Activated T-helper 2 cell treated with anti-CD3 and anti-CD28 coated beads, Interferon-gamma antibody, Interleukin-2, Interleukin-4, amounts not matched to agents 10 μg/mL and 5 μg/mL and 100 μg/mL, durations not matched to agents 14 hours and 24 hours and 36 hours (primary cell): ENCODE measurements around the gene AFMID. TPM values are rescaled to one million over a fixed set of nuclear protein-coding genes. Genes with fewer than 3 reads are reported as not detected.

Experiments
- DNase-seq: peaks from one replicate; pipeline ENCODE4 v3.0.0; 2021; ENCODE audit warnings: low spot score
- H3K27ac Mint-ChIP-seq: one replicate; pipeline ENCODE4 v1.8.0; 2021; ENCODE audit warnings: mixed read lengths
- H3K27me3 Mint-ChIP-seq: one replicate; pipeline ENCODE4 v1.8.0; 2021; ENCODE audit warnings: low read depth, mixed read lengths
- H3K36me3 Mint-ChIP-seq: one replicate; pipeline ENCODE4 v1.8.0; 2021; ENCODE audit warnings: low read depth, mixed read lengths
- H3K4me1 Mint-ChIP-seq: one replicate; pipeline ENCODE4 v1.8.0; 2021; ENCODE audit warnings: low read depth, mixed read lengths
- H3K4me3 Mint-ChIP-seq: one replicate; pipeline ENCODE4 v1.8.0; 2021; ENCODE audit warnings: low read depth, mild to moderate bottlenecking, moderate library complexity, mixed read lengths
- H3K9me3 Mint-ChIP-seq: one replicate; pipeline ENCODE4 v1.8.0; 2021; ENCODE audit warnings: mixed read lengths
- intact Hi-C: fragments of 100-400 bp; cut with micrococcal nuclease; formaldehyde crosslinking; loops from one replicate; pipeline ENCODE4 v1.15.1; 2023
- total RNA-seq: library from RNA; stranded (reverse); gene quantifications from 2 replicates; pipeline ENCODE4 v1.2.3, GENCODE V29; 2022

AFMID gene
- total RNA-seq, 1 donor from 2014 or later = 27.8 TPM

DNA sequence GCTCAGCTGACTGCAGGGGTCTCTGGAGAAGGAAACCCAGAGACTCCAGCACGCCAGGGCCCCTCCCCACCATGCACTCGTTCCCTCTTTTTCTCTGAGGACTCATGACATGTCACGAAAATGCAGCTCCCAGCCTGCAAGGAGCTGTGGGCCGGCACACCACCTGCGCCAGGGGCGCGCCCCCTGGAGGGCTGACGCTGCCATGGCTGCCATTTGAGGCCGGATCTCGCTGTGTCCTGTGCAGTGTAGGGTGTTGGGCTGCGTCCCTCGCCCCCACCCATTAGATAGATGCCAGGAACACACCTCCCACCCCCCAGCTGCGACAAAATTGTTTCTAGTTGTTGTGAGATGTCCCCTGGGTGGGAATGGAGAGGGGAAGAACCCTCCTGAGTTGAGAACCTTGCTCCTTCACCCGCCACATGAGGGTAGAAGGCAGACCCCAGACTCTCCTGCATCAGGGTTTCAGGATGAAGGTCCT lies 10.6 kb upstream of the AFMID start:
- Mint-ChIP-seq H3K4me3 (no peak overlapping the region), H3K27me3 (no peaks in the 10 kb centered on the region), H3K4me1 (peaks cover 38% of the 10 kb centered on the region), H3K27ac (no peak overlapping the region), H3K9me3 (no peaks in the 10 kb centered on the region), H3K36me3 (peaks cover 56% of the 10 kb centered on the region)
- intact Hi-C loops = loop anchor here (2.0 to 5.0 kb wide), 3 partner anchors 44 to 92 kb away; partner anchors contain the start of gene TMC8
- peak; percentile 72 for DNase-seq

DNA sequence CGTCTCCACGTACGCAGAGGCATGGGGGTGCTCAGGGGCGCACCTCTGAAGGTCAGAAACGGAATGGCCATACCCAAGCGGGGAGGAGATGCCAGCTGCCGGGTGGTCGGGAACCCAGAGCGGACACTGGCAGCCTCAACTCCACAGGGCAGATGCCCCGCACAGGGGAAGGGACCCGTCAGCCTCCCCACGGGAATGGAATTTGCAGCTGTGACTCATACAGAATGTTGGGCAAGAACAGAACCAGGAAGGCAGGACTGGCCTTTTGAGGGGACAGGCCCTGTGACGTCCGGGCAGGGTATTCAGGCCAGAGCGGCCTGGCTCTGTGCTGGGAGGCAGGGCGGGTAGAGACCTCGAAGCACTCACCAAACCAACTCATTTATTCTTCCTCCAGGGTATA lies 7.8 kb upstream of the AFMID start:
- no peak for DNase-seq
- Mint-ChIP-seq H3K9me3 (no peaks in the 10 kb centered on the region), H3K27me3 (no peaks in the 10 kb centered on the region), H3K4me3 (no peak overlapping the region), H3K36me3 (peaks cover 45% of the 10 kb centered on the region), H3K4me1 (peaks cover 21% of the 10 kb centered on the region), H3K27ac (no peak overlapping the region)
- intact Hi-C loops = loop anchor here (5.0 kb wide), 1 partner anchor 47 kb away; the partner anchor contains the start of gene TMC8

DNA sequence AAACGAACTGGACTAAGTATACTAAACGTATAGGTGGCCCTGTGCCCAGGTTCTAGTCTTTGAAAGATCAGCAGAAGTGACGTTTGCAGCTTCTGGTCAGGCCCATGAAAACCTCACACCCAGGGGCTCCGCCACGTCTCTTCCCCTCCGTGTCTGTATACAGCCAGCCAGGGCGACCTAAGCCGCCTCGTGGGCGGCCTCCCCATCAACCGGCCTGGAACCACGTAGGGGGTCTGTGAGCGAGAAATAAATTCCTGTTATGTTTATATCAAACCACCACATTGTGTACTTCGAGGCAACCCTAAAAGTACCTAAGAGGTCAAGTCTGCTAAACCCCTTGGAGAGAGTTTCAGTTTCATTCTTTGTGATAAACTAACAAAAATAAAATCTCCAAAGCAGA lies 7.1 kb upstream of the AFMID start:
- intact Hi-C loops = no loop called here
- Mint-ChIP-seq H3K4me3 (no peak overlapping the region), H3K36me3 (peaks cover 47% of the 10 kb centered on the region), H3K4me1 (peaks cover 26% of the 10 kb centered on the region), H3K27ac (peak overlapping the region; percentile 43), H3K27me3 (no peaks in the 10 kb centered on the region), H3K9me3 (no peaks in the 10 kb centered on the region)
- no peak for DNase-seq

DNA sequence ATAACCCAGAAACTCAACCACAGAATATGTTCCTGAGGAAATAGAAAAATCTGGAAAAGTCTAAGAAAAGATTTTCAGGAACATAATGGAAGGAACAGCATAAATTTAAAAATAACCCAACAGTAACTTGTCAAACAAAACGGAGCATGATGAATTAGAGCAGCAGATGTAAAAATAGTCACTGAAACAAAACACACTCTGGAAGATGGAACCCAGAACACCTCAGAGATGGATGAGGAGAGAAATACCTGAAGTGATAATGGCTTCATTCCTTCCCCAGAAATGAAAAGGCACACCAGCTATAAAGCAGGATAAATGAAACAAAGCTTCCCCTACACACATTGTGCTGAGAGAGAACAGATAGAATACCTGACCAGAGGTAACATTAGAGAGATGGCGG lies 6.7 kb upstream of the AFMID start:
- peak overlapping the region; percentile 43 for H3K27ac Mint-ChIP-seq
- no peaks in the 10 kb centered on the region for H3K9me3 Mint-ChIP-seq
- H3K4me1 Mint-ChIP-seq = peaks cover 30% of the 10 kb centered on the region
- H3K4me3 Mint-ChIP-seq = no peak overlapping the region
- intact Hi-C loops = no loop called here
- DNase-seq = no peak
- H3K27me3 Mint-ChIP-seq = no peaks in the 10 kb centered on the region
- H3K36me3 Mint-ChIP-seq = peaks cover 48% of the 10 kb centered on the region

DNA sequence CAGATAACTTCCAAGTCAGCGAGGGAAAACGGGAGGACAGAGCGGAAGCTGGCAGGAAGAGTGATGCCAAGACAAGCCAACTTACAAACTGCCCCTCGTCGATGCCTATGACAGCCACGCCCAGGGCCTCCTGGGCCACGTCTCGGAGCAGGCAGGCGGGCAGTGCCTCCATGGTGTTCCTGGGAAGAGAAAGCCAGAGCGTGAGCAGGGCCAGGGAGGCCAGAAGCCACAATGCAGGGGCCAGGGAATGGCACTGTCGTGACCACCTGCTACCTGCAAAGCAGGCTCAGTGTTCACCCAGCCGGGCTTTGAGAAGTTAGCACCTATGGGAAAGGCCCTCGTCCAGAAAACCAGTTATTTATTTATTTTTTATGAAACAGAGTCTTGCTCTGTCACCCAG lies 4.7 kb upstream of the AFMID start:
- H3K27ac Mint-ChIP-seq = no peak overlapping the region
- no peak for DNase-seq
- H3K9me3 Mint-ChIP-seq = no peaks in the 10 kb centered on the region
- no peak overlapping the region for H3K4me3 Mint-ChIP-seq
- peaks cover 30% of the 10 kb centered on the region for H3K4me1 Mint-ChIP-seq
- intact Hi-C loops = no loop called here
- H3K36me3 Mint-ChIP-seq = peaks cover 51% of the 10 kb centered on the region
- no peaks in the 10 kb centered on the region for H3K27me3 Mint-ChIP-seq

DNA sequence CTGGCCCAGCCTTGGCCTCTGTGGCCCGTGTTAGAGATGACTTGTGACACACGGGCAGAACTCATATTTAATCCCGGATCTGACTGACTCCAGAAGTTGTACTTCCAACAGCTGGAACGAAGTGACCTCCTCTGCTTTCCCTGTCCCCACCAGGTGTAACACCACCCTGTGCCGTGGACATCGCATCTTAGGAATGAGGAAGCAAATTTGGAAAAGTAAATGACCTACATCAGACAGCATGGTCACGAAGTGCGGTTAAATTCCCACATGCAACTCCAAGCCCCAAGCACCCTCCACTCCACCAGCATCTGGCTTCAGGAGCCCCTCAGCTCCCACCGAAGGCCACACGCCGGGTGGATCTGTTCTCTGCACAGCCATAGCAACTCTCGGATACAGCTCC lies 3.2 kb upstream of the AFMID start:
- Mint-ChIP-seq H3K4me1 (peaks cover 33% of the 10 kb centered on the region), H3K27ac (no peak overlapping the region), H3K27me3 (no peaks in the 10 kb centered on the region), H3K9me3 (no peaks in the 10 kb centered on the region), H3K4me3 (no peak overlapping the region), H3K36me3 (peaks cover 46% of the 10 kb centered on the region)
- intact Hi-C loops = no loop called here
- no peak for DNase-seq

DNA sequence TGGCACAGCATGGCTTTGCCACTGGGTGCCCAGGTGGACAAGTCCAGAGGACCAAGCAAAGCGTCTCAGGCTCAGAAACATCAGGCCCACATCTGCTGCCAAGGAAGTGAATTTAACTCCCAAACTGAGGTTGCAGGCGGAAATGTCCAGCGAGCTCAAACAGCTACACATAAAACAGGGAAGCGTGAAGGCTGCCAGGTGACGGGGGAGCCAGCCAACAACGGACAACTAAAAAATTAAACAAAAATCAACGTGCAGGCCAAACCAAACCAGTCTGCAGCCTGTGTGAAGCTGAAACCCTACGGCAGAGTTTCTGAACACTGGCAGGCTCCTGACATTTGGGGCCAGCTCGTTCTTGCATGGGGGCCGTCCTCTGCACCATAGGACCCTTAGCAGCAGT lies 2.8 kb upstream of the AFMID start:
- H3K9me3 Mint-ChIP-seq = no peaks in the 10 kb centered on the region
- no peak for DNase-seq
- peaks cover 33% of the 10 kb centered on the region for H3K4me1 Mint-ChIP-seq
- H3K4me3 Mint-ChIP-seq = peak overlapping the region; percentile 38
- intact Hi-C loops = no loop called here
- H3K27ac Mint-ChIP-seq = no peak overlapping the region
- H3K36me3 Mint-ChIP-seq = peaks cover 41% of the 10 kb centered on the region
- no peaks in the 10 kb centered on the region for H3K27me3 Mint-ChIP-seq

DNA sequence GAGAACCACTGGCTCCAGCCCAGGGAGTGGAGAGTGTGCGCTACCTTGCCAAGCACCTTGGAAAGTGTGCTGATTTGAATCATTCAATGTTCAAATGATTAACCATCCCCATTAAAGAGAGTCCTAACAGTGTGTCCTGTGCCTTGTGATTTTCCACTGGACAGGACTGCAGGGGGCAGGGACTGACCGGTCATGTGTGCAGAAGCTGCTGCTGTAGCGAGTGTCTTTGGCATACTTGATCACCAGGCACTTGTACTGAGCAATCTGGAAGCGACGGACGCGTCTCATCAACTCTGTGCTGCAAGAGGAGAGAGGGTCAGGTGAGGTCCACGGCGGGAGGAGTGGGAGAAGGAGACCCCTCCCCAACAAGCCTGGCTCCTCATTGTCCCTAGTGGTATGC lies 2.3 kb upstream of the AFMID start:
- Mint-ChIP-seq H3K27ac (peak overlapping the region; percentile 29), H3K4me1 (peaks cover 33% of the 10 kb centered on the region), H3K9me3 (no peaks in the 10 kb centered on the region), H3K36me3 (peaks cover 36% of the 10 kb centered on the region), H3K27me3 (no peaks in the 10 kb centered on the region), H3K4me3 (peak overlapping the region; percentile 59)
- no peak for DNase-seq
- intact Hi-C loops = no loop called here

DNA sequence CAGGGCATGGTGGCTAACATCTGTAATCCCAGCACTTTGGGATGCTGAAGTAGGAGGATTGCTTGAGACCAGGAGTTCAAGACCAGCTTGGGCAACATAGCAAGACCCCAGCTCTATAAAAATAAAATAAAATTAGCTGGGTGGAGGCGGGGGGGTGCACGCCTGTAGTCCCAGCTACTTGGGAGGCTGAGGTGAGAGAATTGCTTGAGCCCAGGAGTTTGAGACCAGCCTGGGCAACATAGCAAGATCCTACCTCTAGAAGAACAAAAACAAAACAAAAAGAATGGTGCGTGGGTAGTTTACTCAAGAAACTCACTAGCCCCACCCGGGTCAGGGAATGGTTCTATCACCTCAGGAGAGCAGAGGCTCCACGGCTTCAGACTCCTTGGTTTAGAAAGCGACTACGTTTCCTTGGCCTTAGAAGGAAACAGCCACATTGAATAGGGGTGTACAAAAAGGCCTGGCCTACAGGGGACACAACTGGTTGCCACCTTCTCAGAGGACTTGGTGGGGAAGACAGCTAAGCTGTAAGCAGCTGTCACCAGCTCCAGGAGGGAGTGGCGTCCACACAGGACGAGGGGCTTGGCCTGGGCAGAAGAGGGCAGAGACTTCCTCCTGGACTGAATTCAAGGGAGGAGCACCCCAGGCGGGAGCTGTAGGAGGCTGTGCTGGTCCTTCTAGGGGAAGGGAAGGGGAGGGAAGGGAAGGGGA lies 1.0 kb upstream of the AFMID start:
- Mint-ChIP-seq H3K4me1 (peaks cover 29% of the 10 kb centered on the region), H3K27ac (peak overlapping the region; percentile 77), H3K9me3 (no peaks in the 10 kb centered on the region), H3K4me3 (peak overlapping the region; percentile 87), H3K36me3 (peaks cover 30% of the 10 kb centered on the region), H3K27me3 (no peaks in the 10 kb centered on the region)
- DNase-seq = no peak
- intact Hi-C loops = loop anchor here (2.0 kb wide), 1 partner anchor 17 kb away; the partner anchor contains the start of gene SYNGR2

DNA sequence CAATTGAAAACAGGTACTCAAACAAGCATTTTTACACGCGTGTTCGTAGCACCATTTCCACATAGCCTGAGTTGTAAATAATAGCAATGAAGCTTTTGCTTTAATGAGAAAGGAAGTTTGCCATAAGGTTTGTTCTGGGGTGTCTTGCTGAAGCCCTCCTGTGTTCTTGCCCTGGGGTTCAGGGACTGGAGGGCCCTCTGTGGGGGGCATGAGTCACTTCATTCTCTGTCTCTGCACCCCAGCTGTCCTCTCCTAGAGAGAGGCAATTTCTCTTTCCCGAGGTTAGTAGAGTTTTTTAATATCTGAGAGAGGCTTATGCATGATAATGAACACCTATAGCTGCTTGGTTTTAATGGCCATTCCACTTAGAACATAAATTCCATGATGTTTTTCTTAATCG lies 9.6 kb downstream of the AFMID start:
- Mint-ChIP-seq H3K9me3 (no peaks in the 10 kb centered on the region), H3K27me3 (no peaks in the 10 kb centered on the region), H3K36me3 (peaks cover 18% of the 10 kb centered on the region), H3K4me3 (no peak overlapping the region), H3K4me1 (peaks cover 2% of the 10 kb centered on the region), H3K27ac (no peak overlapping the region)
- intact Hi-C loops = no loop called here
- DNase-seq = no peak

DNA sequence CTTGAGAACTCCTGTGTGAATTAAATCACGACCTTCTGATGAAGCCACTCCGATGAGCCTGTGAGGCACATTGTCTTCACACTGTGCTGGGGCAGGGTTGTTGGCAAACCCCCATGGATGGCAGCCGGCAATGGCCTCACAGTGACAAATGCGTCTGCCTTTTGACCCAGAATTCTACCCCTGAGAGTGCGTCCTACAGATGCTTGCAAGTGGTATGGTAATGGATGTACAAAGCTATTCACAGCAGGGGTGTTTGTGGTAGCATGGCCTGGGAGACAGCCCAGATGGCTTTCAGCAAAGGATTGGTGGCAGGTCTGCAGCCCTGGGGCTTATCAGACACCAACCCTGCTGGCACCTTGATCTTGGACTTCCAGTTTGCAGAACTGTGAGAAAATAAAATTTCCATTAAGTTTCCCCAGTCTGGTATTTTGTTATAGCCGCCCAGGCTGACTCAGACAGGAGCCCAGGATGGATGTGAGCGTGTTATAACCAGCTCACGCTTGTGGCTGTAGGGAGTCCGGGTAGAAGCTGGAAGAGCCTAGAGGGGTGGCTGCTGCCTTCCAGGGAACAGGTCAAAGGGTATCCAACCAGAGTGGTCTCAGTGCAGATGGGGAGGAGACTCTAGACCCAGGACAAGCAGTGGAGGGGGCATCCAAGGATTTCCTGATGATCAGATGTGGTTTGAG lies 10.1 kb downstream of the AFMID start:
- Mint-ChIP-seq H3K9me3 (no peaks in the 10 kb centered on the region), H3K27ac (no peak overlapping the region), H3K36me3 (peaks cover 18% of the 10 kb centered on the region), H3K4me1 (peaks cover 2% of the 10 kb centered on the region), H3K4me3 (no peak overlapping the region), H3K27me3 (no peaks in the 10 kb centered on the region)
- intact Hi-C loops = no loop called here
- DNase-seq = no peak

DNA sequence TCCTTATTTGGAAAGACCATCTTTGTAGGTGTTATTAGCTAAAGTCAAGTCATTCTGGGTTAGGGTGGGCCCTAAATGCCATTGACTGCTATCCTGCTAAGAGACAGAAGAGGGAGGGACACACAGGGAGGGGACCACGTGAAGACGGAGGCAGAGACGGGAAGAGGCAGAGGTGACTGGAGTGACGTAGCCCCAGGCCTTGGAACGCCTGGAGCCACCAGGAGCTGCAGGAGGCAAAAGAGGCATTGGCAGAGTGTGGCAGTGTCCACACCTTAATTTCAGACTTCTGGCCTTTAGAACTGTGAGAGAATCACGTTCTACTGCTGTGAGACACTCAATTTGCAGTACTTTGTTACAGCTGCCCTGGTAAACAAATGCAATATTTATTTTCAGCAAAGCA lies 13.3 kb downstream of the AFMID start:
- H3K4me3 Mint-ChIP-seq = no peak overlapping the region
- no peaks in the 10 kb centered on the region for H3K27me3 Mint-ChIP-seq
- DNase-seq = no peak
- H3K4me1 Mint-ChIP-seq = peaks cover 2% of the 10 kb centered on the region
- H3K9me3 Mint-ChIP-seq = no peaks in the 10 kb centered on the region
- intact Hi-C loops = no loop called here
- H3K27ac Mint-ChIP-seq = no peak overlapping the region
- peaks cover 10% of the 10 kb centered on the region for H3K36me3 Mint-ChIP-seq

DNA sequence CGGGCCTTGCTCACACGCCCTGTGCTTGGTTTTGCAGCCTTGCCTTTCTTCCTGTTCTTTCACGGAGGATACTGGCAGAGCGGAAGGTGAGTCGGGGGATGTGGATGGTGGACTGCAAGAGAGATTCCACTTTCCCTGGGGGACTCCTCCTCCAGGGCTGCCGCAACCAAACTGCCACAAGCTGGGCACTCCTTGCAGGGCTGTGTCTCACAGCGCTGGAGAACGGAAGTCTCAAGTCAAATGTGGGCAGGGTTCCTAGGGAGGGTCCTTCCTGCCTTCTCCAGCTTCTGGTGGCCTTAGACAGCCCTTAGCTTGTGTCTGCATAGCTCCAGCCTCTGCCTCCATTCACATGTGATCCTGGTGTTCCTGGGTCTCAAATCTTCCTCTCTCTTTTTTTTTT lies 15.5 kb downstream of the AFMID start:
- intact Hi-C loops = no loop called here
- Mint-ChIP-seq H3K9me3 (no peaks in the 10 kb centered on the region), H3K27me3 (no peaks in the 10 kb centered on the region), H3K4me1 (peaks cover 2% of the 10 kb centered on the region), H3K4me3 (no peak overlapping the region), H3K27ac (no peak overlapping the region), H3K36me3 (peaks cover 10% of the 10 kb centered on the region)
- DNase-seq = no peak
